ENCODE results near the gene RNASET2.

- TF ChIP-seq CTCF (IDR thresholded peaks at IDR 0.05) (no peak), POLR2A (IDR thresholded peaks at IDR 0.05) (no peak)
These were observed 4.2 kb downstream of the RNASET2 start for GRCh38 chr6:166952121-166952520.

Data from lower leg skin (tissue), 3 donors.